Right lobe of liver (tissue), 6 donors: ENCODE data around the gene REM1. TPM values are rescaled to one million over a fixed set of nuclear protein-coding genes. Genes with fewer than 3 reads are reported as not detected.
"Not testable (repeated sequence)": the region's sequence is repeated elsewhere in the genome, so short reads cannot be mapped to it uniquely, and the experiment has no call there.

Experiments
- ATAC-seq, 4 donors: fragments of 200-7000 bp; cut with Tn5 transposase; one replicate each; pipeline ENCODE4 v1.9.1; 2020; ENCODE audit warnings: mild to moderate bottlenecking in 4 of 4, moderate library complexity in 4 of 4
- DNase-seq, 3 donors: peaks; one replicate each; pipeline ENCODE4 v3.0.0-alpha.2; 2020
- H3K27ac ChIP-seq, 3 donors: fragments of 200-600 bp; one replicate each; pipeline ENCODE4 v1.8.0; 2022
- H3K27me3 ChIP-seq, 2 donors: fragments of 200-600 bp; one replicate each; pipeline ENCODE4 v1.8.0; 2022
- H3K36me3 ChIP-seq, 4 donors: fragments of 200-600 bp; sonication (generic) in 1 of 4; one replicate each; pipeline versions ENCODE4 v1.5.1 to v1.8.0; 2017 to 2022; ENCODE audit warnings: control low read depth in 1 of 4
- H3K4me1 ChIP-seq, 4 donors: fragments of 200-600 bp; sonication (generic) in 1 of 4; one replicate each; pipeline versions ENCODE4 v1.5.1 to v1.8.0; 2017 to 2022; ENCODE audit warnings: control low read depth in 1 of 4
- H3K4me3 ChIP-seq, 3 donors: fragments of 200-600 bp; one replicate each; pipeline ENCODE4 v1.8.0; 2022
- H3K9me3 ChIP-seq, 4 donors: fragments of 200-600 bp; sonication (generic) in 1 of 4; one replicate each; pipeline versions ENCODE4 v1.5.1 to v1.8.0; 2017 to 2022; ENCODE audit warnings: control low read depth in 1 of 4
- POLR2A ChIP-seq: fragments of 450-650 bp; IDR thresholded peaks from one replicate; pipeline ENCODE4 v1.6.1; 2017; ENCODE audit warnings: antibody characterized with exemption, mild to moderate bottlenecking
- WGBS: methylation state at CpG from one replicate; pipeline ENCODE4 v1.1.6; 2018; ENCODE audit warnings: low coverage, low lambda C conversion rate; ENCODE audit not compliant: insufficient coverage; ENCODE audit errors: missing lambda C conversion rate; 5-methylcytosine and 5-hydroxymethylcytosine counted together
- intact Hi-C, 2 donors: fragments of 100-400 bp; cut with DNase I; formaldehyde crosslinking; loops; one replicate each; pipeline versions ENCODE4 v1.11.2 to v1.14.1; 2022
- total RNA-seq, 6 experiments: library from RNA; depleted of rRNA in 2 of 6; stranded (reverse); fragments of >200 nt in 2 of 6; fragmentation: NEBNext Ultra II Directional in 3 of 6; extraction: Animal tissue kit (Norgen Biotek cat#: 25700) in 3 of 6; gene quantifications; one replicate each; pipeline versions ENCODE4 v1.1.0 to v1.2.4, GENCODE V29; 2016 to 2023
- TF ChIP-seq, protein P1 (sequence below), 4 donors: fragments of 200-600 bp in 3 of 4; fragments of 450-650 bp in 1 of 4; IDR thresholded peaks; one replicate each; pipeline versions ENCODE4 v1.5.1 to v1.8.0; 2016 to 2022; ENCODE audit warnings: antibody characterized with exemption in 4 of 4, mild to moderate bottlenecking in 2 of 4
- donor health status: DM: no; HTN: yes; CAD: no.
- donor health status: DM: no; HTN: no; CAD: no.
- donor health status: DM: no; HTN: no; CAD: no.
- donor health status: DM: no; HTN: yes; CAD: no.
- donor health status: DM: no; HTN: yes; CAD: no.

The REM1 gene
- total RNA-seq, 6 experiments from 2014 or later, result 0.12 to 1.0 (median 0.20) TPM; not detected in 1

GRCh38 chr20:31454361-31454760 lies 20.7 kb upstream of the REM1 start:
- TF ChIP-seq, protein P1, sequence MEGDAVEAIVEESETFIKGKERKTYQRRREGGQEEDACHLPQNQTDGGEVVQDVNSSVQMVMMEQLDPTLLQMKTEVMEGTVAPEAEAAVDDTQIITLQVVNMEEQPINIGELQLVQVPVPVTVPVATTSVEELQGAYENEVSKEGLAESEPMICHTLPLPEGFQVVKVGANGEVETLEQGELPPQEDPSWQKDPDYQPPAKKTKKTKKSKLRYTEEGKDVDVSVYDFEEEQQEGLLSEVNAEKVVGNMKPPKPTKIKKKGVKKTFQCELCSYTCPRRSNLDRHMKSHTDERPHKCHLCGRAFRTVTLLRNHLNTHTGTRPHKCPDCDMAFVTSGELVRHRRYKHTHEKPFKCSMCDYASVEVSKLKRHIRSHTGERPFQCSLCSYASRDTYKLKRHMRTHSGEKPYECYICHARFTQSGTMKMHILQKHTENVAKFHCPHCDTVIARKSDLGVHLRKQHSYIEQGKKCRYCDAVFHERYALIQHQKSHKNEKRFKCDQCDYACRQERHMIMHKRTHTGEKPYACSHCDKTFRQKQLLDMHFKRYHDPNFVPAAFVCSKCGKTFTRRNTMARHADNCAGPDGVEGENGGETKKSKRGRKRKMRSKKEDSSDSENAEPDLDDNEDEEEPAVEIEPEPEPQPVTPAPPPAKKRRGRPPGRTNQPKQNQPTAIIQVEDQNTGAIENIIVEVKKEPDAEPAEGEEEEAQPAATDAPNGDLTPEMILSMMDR (IDR thresholded peaks at IDR 0.05), result no peak
- no peak for TF ChIP-seq POLR2A
- 75% methylated on average over 1 of the region's 1 CpG for WGBS
- H3K9me3 ChIP-seq, result no peaks in the 10 kb centered on the region
- intact Hi-C loops, result no loop called here
- DNase-seq, result no peak
- H3K27ac ChIP-seq, result no peak overlapping the region
- no peaks in the 10 kb centered on the region for H3K36me3 ChIP-seq
- no peak for ATAC-seq
- H3K4me3 ChIP-seq, result no peak overlapping the region
- no peaks in the 10 kb centered on the region for H3K4me1 ChIP-seq
- H3K27me3 ChIP-seq, result peaks cover 0 to 6% of the 10 kb centered on the region in 2 donors

DNA sequence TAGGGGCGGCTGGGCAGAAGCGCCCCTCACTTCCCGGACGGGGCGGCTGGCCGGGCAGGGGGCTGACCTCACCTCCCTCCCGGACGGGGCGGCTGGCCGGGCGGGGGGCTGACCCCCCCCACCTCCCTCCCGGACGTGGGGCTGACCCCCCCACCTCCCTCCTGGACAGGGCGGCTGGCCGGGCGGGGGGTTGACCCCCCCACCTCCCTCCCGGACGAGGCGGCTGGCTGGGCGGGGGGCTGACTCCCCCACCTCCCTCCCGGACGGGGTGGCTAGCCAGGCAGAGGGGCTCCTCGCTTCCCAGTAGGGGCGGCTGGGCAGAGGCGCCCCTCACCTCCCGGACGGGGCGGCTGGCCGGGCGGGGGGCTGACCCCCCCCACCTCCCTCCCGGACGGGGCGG lies 4.1 kb upstream of the REM1 start:
- H3K9me3 ChIP-seq, ATAC-seq, H3K27me3 ChIP-seq, H3K4me1 ChIP-seq, intact Hi-C loops, H3K36me3 ChIP-seq, DNase-seq, H3K4me3 ChIP-seq, H3K27ac ChIP-seq: not testable (repeated sequence)
- no CpG with 5 or more reads among the region's 33 CpGs for WGBS

DNA sequence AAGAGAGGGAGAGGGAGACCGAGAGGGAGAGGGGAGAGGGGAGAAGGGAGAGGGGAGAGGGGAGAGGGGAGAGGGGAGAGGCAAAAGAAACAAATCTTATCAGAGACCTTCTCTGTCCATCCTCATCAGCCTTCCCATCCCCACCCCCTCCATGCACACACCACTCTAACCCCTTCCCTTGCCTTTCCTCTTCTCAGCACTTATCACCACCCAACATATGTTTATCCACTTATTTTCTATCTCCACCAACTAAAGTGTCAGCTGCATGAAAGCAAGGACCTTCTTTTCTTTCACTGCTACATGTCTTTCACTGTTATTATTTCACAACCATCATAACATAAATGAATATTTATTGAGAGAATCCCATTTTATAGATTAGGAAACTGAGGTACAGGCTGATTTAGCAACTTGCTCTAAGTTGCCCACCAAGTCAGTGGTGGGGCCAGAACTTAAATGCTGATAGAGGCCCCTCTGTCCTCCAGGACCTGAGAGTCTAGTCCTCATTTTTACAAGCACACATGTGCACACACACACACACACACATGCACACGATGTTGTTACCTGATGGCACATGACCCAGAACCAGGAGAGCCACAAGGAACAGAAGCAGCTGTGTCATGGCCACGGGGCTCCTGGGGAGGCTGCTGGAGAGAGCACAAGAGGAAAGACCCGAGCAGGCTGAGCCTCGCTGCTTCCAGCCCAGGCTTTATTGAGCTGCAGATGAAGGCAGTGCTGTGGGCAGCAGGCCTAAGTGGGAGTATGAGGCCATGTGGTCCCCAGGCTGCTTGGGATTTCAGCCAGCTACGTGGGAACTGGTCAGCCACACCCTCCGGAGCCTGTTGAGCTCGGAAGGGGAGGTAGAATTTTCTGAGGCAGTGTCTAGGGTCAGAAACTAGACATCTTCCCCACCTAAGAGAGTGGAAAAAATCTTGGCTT lies 2.4 kb upstream of the REM1 start:
- intact Hi-C loops, result no loop called here
- 38% methylated on average over 5 of the region's 8 CpGs for WGBS
- H3K27me3 ChIP-seq, result no peaks in the 10 kb centered on the region
- H3K9me3 ChIP-seq, result no peaks in the 10 kb centered on the region
- TF ChIP-seq, protein P1 (IDR thresholded peaks at IDR 0.05), result no peak
- no peak for TF ChIP-seq POLR2A
- H3K4me3 ChIP-seq, result no peak overlapping the region
- H3K36me3 ChIP-seq, result no peaks in the 10 kb centered on the region
- H3K27ac ChIP-seq, result no peak overlapping the region
- DNase-seq, result no peak
- ATAC-seq, result no peak
- H3K4me1 ChIP-seq, result no peaks in the 10 kb centered on the region

DNA sequence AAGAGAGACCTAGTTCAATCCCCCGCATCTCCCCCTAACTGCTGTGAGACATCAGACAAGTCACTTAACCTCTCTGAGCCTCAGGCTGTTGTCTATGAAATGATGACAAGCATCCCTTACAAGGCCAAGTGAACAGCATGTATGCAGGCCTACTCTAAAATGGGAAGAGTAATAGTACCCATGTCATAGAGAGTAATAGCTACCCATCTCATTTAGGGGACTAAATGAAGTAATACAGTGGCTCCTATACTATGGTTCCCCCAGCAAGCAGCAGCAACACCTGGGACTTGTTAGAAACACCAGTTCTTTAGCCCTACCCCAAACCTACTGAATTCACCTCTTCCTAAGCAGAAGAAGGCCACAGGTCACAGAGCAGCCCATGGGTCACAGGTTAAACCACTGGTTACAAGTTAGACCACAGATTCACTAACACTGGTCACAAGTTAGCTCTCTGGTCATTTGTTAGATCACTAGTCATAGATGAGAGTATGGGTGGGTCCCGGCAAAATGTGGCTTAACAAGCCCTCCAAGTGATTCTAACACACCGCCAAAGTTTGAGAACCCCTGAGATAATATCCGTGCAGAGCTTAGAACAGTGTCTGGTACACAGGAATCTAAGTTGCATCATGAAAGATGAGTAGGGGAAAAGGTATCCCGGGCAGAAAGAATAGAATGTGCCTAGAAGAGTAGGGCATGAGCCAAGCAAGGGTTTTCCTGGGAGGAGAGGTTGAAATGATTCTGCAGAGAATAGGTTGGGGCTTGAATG lies 1.6 kb upstream of the REM1 start:
- H3K9me3 ChIP-seq, result no peaks in the 10 kb centered on the region
- ATAC-seq, result no peak
- no peaks in the 10 kb centered on the region for H3K36me3 ChIP-seq
- TF ChIP-seq, protein P1 (IDR thresholded peaks at IDR 0.05), result no peak
- no peak for TF ChIP-seq POLR2A
- H3K27ac ChIP-seq, result no peak overlapping the region
- no peaks in the 10 kb centered on the region for H3K4me1 ChIP-seq
- DNase-seq, result no peak
- WGBS, result 76% methylated on average over 4 of the region's 5 CpGs
- intact Hi-C loops, result no loop called here
- no peaks in the 10 kb centered on the region for H3K27me3 ChIP-seq
- H3K4me3 ChIP-seq, result no peak overlapping the region

DNA sequence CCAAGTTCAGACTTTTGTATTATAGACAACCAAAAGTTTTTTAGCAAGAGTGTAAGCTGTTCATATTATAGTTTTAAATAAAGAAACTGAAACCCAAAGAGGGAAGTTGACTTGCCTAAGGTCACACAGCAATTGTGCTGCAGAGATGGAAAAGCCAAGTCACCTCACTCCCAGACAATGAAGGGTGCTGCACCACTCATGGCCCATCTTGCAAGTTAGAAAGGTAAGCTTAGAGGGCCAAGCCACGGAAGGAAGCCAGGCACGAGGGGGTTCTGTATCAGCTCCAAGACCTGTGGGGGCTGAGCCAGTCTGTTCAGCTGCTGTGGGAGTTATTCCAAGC lies 1.0 kb upstream of the REM1 start:
- H3K36me3 ChIP-seq, result no peaks in the 10 kb centered on the region
- DNase-seq, result no peak
- H3K4me3 ChIP-seq, result no peak overlapping the region
- WGBS, result 41% methylated on average over 2 of the region's 2 CpGs
- H3K27ac ChIP-seq, result no peak overlapping the region
- no peak for TF ChIP-seq POLR2A
- TF ChIP-seq, protein P1 (IDR thresholded peaks at IDR 0.05), result no peak
- H3K4me1 ChIP-seq, result no peaks in the 10 kb centered on the region
- no peaks in the 10 kb centered on the region for H3K27me3 ChIP-seq
- H3K9me3 ChIP-seq, result no peaks in the 10 kb centered on the region
- no peak for ATAC-seq
- intact Hi-C loops, result no loop called here
